NCI-H345 (cell line): ENCODE data around the gene F8.

Source experiments
- DNase-seq: peaks from one replicate; lab custom pipeline; 2025; lab: John Stamatoyannopoulos, UW

Gene F8

DNA sequence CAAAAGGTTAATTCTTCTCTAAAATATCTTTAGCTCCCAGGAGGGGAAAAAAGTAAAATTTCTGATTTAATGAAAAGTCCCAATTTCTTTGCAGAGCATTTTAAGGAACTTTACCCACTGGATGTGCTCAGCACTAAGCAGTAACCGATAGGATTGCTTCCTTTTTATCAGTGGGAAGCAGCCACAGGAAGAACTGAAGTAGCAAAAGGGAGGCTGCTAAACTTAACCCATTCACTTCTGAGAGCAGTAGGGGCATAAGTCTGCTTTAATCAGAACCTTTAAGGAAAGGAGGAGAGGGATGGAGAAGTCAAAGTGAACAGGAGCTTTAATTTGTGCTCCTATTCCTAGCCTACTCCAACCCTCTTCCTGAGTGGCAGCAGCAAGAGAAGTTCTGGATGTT lies at the start of gene F8:
F8 (minus strand) TSS at position 139 of the 400 bp plus-strand sequence. CDS start 171 bp downstream, outside the sequence.
- DNase-seq: no peak

DNA sequence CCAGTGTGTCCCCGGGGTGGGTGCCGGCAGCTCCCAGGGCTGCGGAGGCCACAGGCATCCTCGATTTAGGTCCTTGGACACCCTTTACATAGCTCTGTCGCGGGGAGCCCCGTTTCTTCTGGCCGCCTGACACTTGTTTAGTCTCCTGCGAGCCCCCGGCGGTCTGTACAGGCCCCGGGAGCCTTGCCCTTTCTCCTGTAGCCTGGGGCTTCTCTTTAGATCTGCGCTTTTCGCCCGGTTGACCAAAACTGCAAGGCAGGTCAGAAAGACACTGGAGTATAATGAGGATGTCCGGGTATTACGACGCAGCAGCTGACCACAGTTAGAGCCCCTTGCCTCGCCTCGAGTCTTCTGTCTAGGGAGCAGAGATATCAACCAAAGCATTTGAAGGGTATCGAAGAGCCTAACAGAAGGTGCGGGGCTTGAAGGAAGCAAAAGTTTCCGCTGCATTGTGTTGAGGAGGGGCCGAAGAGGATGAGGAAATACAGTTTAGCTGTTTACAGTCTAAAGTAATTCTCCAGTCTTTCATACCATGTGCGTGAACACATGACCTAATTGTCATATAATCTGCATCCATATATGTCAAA lies 49.3 kb upstream of the F8 start:
- DNase-seq: no peak

DNA sequence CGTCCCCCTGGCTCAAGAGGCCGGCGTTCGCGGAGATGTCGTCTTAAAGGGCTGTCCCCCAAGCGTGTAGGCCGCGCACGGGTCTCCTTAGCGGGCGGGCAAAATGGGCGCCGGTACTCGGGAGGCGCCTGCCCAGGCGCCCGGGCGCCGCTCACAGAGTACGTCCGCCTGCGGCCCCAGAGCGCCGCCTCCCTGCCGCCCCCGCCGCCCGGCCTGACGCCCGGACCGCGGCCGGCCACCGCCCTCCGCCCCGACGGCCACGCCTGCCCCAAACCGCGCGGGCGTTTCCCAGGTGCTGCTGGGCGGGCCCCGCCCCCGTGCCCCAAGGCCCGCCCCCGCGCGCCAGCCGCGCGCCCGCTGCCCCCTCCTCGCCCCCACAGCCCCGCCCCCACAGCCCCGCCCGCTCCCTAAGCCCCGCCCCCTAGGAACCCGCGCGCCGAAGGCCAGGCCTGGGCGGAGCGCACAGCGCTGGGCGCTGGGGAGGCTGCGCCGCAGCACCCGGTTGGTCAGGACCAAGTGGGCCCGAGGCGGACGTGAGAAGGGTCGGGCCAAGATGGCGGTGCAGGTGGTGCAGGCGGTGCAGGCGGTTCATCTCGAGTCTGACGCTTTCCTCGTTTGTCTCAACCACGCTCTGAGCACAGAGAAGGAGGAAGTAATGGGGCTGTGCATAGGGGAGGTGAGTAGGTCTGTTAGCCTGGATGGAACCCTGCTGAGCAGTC lies 48.6 kb upstream of the F8 start, which contains the start of the genes BRCC3, CMC4 and MTCP1:
BRCC3 (plus strand) TSS at position 534 of the 719 bp plus-strand sequence; CDS start at position 554, 20 bp downstream.
CMC4 (minus strand) TSS at position 162 of the 719 bp plus-strand sequence. CDS start 7,113 bp downstream, outside the sequence.
MTCP1 (minus strand) TSS at position 162 of the 719 bp plus-strand sequence. CDS start 5,126 bp downstream, outside the sequence.
- peak; percentile 94 for DNase-seq

DNA sequence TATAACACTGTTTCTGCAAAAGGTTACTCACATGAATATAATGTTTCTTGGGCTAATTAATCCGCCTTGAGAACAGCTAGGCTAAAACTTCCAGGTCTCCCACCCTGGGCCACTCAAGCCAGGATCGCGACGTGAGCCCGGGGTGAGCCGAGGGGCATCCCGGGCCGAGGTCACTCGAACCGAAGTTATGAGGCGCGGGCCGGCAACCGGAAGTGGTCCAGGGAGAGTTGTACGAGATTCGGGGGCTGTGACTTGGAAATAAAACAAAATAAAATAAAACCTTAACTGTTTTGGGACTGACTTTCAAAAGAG lies 48.1 kb upstream of the F8 start:
- DNase-seq: no peak

GRCh38 chrX:155070038-155070437 lies 47.5 kb upstream of the F8 start:
- no peak for DNase-seq

DNA sequence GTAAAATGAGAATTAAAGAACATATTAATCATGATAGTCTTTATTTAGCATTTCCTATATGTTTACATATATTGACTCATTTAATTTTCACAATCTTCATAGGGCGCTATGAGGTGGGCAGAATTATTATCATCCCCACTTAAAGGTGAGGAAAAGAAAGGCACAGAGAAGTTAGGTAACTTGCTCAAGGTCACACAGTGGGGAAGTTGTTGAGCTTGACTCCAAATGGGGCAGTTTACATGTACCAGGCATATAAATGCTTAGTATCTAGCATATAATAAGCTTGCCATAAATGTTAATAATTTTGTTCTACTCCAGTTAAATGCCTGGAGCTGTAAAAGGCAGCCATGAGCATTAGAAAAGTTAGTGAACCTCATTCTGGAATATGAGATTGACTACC lies 46.9 kb upstream of the F8 start:
- no peak for DNase-seq

DNA sequence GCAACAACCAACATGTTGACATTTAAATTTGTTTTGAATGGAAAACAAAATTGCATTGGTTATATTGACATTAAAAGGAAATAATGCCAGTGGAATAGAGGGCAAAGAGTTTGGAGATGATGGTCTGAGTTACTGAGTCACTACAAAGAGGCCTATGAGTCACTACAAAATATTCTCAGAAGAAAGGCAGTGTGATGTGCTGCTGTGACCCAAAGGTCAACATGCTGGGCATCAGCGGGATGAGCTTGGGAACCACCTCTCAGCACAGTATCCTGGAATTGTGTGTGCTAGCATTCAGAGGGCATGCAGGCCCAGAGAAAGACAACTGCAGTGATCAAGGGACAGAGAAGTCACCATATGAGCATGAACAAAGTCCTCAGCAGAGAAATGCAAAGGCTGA lies 45.6 kb upstream of the F8 start:
- no peak for DNase-seq

DNA sequence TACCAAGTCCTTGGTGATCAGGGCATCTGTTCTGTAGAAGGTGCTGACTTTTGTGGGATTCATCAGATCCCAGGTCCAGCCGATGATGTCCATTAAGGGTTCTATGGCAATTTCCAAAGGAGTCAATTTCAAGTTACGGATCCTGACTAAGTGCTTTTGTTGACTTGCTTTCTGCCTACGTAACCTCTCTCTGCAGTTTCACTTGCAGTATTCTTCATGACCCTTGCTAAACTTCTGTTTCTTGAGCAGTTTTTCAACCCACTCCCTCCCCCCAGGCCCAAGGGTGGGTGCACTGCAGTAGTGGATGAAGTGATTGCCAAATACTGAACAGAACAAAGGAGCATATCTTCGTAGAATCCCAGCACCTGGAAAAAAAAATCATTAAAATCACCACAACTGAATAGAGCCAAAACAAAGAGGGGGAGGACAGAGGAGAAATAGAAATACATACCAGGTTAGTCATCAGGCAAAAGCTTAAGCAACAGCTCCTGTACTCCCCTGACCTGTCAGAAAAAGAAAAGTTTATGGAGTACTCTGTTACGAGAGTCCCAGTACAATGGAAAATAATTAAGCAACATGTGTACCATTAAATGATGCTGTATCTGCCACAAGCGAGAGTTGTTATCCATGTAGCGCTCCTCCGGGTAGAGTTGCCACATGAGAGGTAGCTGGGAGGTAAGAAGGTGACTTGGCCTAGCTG lies 42.7 kb upstream of the F8 start:
- no peak for DNase-seq

- no peak for DNase-seq
Observed at GRCh38 chrX:155061760-155062159, 39.2 kb upstream of the F8 start.

- peak; percentile 62 for DNase-seq
Observed at GRCh38 chrX:155056877-155057792, 34.6 kb upstream of the F8 start.

GRCh38 chrX:155056471-155056870 lies 33.9 kb upstream of the F8 start:
- DNase-seq: no peak

DNA sequence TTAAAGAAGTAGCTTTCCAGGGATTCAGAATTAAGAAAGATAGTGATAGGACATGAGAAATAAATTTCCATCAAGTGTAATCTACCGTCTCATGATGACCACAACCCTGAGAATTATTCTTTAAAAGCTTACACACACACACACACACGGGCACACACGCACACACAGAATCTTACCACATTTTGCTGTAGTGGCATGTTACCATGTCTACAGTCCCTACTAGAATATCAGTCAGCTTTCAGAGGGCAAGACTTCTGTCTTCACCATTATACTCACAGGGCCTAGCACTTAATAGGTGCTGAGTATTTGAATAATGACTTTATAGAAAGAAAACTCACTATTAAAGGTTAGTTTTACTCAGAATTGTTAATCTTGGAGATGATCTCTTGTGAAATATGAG lies 33.0 kb upstream of the F8 start:
- DNase-seq: no peak

DNA sequence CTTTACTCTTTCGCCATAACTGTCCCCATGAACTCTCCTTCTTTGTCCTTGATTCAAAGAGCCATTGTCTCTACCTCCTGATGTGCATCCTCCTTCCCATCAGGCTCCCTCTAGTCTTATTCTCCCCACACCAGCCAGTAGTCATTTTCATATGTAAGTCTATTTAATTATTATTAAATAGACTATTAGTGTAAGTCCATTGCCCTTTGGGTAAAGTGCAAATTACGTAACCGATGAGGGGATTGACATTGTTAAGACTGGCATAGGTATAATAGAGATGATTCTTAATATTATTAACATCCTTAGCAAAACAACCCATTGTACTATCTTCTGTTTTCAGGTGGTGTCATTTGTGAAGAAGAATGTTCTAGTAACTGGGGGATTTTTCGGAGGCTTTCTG lies 31.7 kb upstream of the F8 start:
- no peak for DNase-seq

- no peak for DNase-seq
Observed at GRCh38 chrX:155053656-155054055, 31.1 kb upstream of the F8 start.

GRCh38 chrX:155052738-155053498 lies 30.4 kb upstream of the F8 start:
- no peak for DNase-seq

GRCh38 chrX:155048977-155049619 lies 26.6 kb upstream of the F8 start:
- peak; percentile 21 for DNase-seq

GRCh38 chrX:155046811-155047528 lies 24.4 kb upstream of the F8 start:
- no peak for DNase-seq

DNA sequence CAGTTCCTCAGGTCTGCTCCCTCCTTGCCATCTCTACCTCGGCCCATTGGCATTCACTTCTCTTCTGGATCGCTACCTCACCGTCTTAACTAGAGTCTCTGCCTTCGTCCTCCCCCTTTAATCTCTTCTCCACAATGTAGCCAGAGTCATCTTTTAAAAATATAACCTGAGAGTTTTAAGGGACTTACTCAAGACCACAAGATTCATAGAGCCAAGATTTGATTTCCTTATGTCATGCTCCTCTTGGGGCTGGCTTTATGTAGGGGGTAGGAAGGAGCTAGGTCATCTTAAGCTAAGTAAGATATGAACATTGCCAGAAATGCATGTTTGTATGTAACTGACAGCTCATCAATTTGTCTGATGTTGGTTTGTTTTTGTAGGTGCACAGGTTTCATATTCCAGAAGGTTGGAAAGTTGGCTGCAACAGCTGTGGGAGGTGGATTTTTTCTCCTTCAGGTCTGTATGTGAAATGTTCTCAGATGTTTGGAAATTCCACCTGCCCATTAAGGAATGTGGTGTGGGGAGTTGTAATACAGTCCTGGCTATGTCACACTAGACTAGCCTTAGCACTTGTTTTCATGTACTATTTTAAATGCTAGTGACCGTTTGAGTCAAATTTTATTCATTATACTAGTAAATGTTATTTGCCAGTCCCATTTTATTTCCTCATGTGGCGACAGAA lies 23.7 kb upstream of the F8 start:
- DNase-seq: no peak

DNA sequence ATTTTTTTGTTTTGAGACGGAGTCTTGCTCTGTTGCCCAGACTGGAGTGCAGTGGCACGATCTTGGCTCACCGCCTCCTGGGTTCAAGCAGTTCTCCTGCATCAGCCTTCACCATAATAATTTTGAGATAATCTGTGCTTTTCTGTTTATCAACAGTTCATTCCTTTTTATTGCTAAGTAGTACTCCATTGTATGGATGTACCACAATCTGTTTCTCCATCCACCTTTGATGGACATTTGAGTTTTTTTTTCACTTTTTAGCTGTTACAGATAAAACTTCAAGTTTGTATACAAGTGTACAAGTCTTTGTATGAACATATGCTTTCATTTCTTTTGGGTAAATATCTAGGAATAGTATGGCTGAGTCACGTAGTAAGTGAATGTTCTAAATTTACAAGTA lies 13.2 kb upstream of the F8 start:
- no peak for DNase-seq
